Measurements from ENCODE around the gene ZNF277. TPM values are rescaled to one million over a fixed set of nuclear protein-coding genes. Genes with fewer than 3 reads are reported as not detected.
A peak's percentile ranks its signal among the peaks of the same experiment; 100 is the strongest.

Gene ZNF277
- total and polyA plus RNA-seq, 8 donors, result 13.6 to 25.3 (median 19.6) TPM

DNA sequence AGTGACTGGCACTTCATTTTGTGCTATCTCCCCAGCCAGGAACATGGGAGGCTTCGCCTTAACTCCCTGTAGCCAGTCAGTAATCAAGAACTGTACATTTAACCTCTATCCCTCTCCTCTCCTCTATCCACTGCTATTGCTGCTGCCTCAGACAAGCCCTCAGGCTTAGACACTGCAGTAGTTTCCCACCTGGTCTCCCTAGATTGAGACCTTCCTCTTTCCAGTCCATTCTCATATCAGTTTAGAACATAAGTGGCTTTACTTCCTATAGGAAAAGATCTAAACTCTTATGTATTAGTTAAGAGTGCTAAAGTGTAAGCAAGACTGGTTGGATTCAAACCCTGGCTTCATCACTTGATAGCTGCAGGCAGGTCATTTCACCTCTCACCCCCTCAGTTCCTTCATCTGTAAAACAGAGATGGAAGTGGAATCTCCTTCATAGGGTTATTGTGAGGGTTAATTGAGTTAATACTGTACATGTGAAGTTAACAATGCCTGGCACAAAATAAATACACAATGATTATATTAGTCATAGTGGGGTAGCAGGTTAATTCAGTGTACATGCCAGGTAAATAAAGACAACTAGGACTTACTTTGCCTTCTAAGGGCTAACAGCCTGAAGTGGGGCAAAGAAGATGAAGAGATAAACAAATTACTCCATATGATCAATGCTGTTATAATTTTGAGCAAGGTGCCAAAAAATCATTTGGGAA is 76.1 kb downstream of the ZNF277 start:
- 62 to 78% methylated on average over 1 of the region's 1 CpG for WGBS, 2 donors
- ATAC-seq (peak in 1 of 4 donors; percentile 25), FAIRE-seq (no peak), DNase-seq (no peak)
- Histone ChIP-seq H3K36me3 (no peaks in the 10 kb centered on the region), H3K4me1 (no peaks in the 10 kb centered on the region), H3K27ac (no peak overlapping the region), H3K27me3 (no peaks in the 10 kb centered on the region), H3K9me3 (no peaks in the 10 kb centered on the region), H3K4me3 (no peak overlapping the region)
- TF ChIP-seq CTCF (IDR thresholded peaks at IDR 0.05), result no peak
- intact Hi-C loops (cut with DNase I), result no loop called here

DNA sequence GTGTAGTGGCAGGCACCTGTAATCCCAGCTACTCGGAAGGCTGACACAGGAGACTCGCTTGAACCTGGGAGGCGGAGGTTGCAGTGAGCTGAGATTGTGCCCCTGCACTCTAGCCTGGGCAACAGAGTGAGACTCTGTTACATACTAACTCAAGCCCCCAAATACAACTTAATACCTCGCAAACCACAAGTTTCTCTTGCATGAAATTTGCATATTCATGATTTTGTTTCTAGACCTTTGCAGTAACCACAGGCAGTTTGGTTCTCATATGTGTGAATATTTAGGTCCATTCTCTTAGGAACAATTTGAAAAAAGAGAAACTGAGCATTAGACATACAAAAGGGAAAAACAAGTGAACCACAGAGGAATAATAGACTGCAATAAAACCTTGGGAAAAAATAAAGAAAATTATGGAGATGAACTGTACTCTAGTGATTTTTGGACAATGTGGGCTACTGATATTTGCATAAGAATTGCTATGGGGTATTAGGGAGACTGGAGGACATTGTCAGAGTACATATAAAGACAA is 77.0 kb downstream of the ZNF277 start:
- H3K27me3 ChIP-seq, result no peaks in the 10 kb centered on the region
- no peak overlapping the region for H3K4me3 ChIP-seq
- no peaks in the 10 kb centered on the region for H3K4me1 ChIP-seq
- no peaks in the 10 kb centered on the region for H3K36me3 ChIP-seq
- H3K9me3 ChIP-seq, result no peaks in the 10 kb centered on the region
- H3K27ac ChIP-seq, result no peak overlapping the region
- no peak for ATAC-seq
- intact Hi-C loops (cut with DNase I), result no loop called here
- no peak for DNase-seq
- 97 to 100% methylated on average over 4 of the region's 4 CpGs for WGBS, 2 donors
- FAIRE-seq, result no peak
- no peak for TF ChIP-seq CTCF (IDR thresholded peaks at IDR 0.05)

DNA sequence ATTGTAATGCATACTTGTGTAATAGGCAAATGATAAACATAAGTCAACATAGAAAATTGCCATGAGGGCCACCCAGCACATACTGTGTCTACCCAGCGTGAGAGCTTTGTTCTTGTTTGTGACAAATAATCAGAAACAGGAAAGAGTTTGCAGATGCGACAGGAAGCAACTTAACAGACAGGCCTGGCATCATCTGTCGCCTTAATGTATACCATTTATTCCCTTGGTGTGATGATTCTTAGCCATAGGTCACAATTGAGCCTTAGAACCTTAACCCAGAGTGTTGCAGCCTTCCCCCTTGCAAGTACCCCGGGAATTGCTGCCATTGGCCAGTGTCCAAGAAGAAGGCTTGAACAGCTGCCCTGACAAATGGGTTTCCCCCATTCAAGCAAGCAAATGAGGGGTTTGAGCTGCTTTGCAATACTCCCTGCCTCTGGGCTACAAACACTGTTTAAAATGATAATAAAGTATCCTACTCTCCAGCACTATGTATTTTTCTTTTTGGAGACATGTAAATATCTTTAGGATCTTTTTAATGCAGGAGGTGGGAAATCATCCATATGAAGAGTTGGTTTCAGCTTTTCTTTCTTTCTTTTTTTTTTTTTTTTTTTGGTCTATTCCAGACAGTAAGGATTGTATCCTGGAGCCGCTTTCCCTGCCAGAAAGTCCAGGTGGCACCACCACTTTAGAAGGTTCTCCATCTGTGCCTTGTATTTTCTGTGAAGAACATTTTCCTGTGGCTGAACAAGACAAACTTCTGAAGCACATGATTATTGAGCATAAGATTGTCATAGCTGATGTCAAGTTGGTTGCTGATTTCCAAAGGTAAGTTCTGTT is 80.0 kb downstream of the ZNF277 start:
- WGBS, 2 donors, result 78% methylated on average over 5 of the region's 5 CpGs
- H3K9me3 ChIP-seq, result no peaks in the 10 kb centered on the region
- intact Hi-C loops (cut with DNase I), result no loop called here
- H3K27ac ChIP-seq, result no peak overlapping the region
- no peak for TF ChIP-seq CTCF (IDR thresholded peaks at IDR 0.05)
- no peaks in the 10 kb centered on the region for H3K36me3 ChIP-seq
- no peak for ATAC-seq
- H3K27me3 ChIP-seq, result no peaks in the 10 kb centered on the region
- no peak for DNase-seq
- FAIRE-seq, result no peak
- H3K4me1 ChIP-seq, result peaks cover 0 to 6% (median 0%) of the 10 kb centered on the region in 3 donors
- H3K4me3 ChIP-seq, result no peak overlapping the region

DNA sequence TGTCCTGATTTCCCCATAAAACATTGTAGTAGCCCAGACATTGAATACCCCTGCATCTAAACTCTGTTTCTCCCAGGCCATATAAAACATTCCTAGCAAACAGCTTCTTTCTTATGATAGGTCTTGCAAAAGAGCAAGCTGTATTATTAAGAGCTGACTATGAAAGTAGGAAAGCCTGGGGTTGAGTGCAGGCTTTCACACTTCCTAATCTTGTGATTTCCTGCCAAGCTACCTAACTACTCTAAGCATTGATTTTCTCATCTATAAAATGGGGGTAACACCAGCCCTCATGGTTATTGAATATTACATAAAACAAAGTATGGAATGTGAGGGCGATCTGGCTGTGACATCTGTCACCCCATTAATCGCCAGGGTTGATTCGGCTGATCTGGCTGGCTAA is 81.8 kb downstream of the ZNF277 start:
- no peaks in the 10 kb centered on the region for H3K27me3 ChIP-seq
- WGBS, 2 donors, result 97 to 98% methylated on average over 3 of the region's 3 CpGs
- no peak for TF ChIP-seq CTCF (IDR thresholded peaks at IDR 0.05)
- H3K4me3 ChIP-seq, result no peak overlapping the region
- H3K36me3 ChIP-seq, result no peaks in the 10 kb centered on the region
- intact Hi-C loops (cut with DNase I), result no loop called here
- no peak for FAIRE-seq
- H3K4me1 ChIP-seq, result peaks cover 0 to 6% (median 0%) of the 10 kb centered on the region in 3 donors
- H3K9me3 ChIP-seq, result no peaks in the 10 kb centered on the region
- no peak for DNase-seq
- H3K27ac ChIP-seq, result no peak overlapping the region
- ATAC-seq, result no peak
